HL-60 (cell line): ENCODE data around the gene SIVA1.

ENCODE experiments used
- DNase-seq, 2 experiments: peaks; one replicate each; pipeline ENCODE4 v3.0.0-alpha.2; 2010 to 2020; ENCODE audit warnings: low read depth in 1 of 2, low spot score in 1 of 2
- H3K27ac ChIP-seq: fragments of 250-450 bp; sonication (Bioruptor Pico); replicated peaks from 2 replicates; pipeline ENCODE4 v1.5.1; 2020; ENCODE audit warnings: mild to moderate bottlenecking, moderate library complexity
- H3K27me3 ChIP-seq: fragments of 250-450 bp; sonication (Bioruptor Pico); 2 replicates; pipeline ENCODE4 v1.5.1; 2021; ENCODE audit warnings: mild to moderate bottlenecking, moderate library complexity; ENCODE audit not compliant: insufficient read depth, poor library complexity, severe bottlenecking
- H3K4me3 ChIP-seq: replicated peaks from 2 replicates; pipeline ENCODE4 v1.5.1; 2011; ENCODE audit warnings: mild to moderate bottlenecking, control low read depth, low read length; ENCODE audit not compliant: insufficient read depth
- CTCF ChIP-seq: IDR thresholded peaks from one replicate; pipeline ENCODE4 v1.5.1; 2011; ENCODE audit warnings: low read length, control low read depth, inconsistent platforms; ENCODE audit not compliant: insufficient read depth
- GABPA ChIP-seq: IDR thresholded peaks from 2 replicates; pipeline ENCODE4 v1.6.1; 2012; ENCODE audit warnings: low read depth
- POLR2AphosphoS5 ChIP-seq: IDR thresholded peaks from 2 replicates; pipeline ENCODE4 v1.6.1; 2012; ENCODE audit warnings: low read depth
- REST ChIP-seq: IDR thresholded peaks from 2 replicates; pipeline ENCODE4 v1.6.1; 2012; ENCODE audit warnings: low read depth; ENCODE audit not compliant: insufficient replicate concordance
- SPI1 ChIP-seq: IDR thresholded peaks from 2 replicates; pipeline ENCODE4 v1.6.1; 2012; ENCODE audit warnings: low read depth, mild to moderate bottlenecking, borderline replicate concordance

SIVA1 gene

GRCh38 chr14:104794099-104794498, 41.2 kb downstream of the SIVA1 start:
- H3K27ac ChIP-seq = no peak overlapping the region

GRCh38 chr14:104794631-104794992, 41.7 kb downstream of the SIVA1 start:
- Histone ChIP-seq H3K27me3 (no peaks in the 10 kb centered on the region), H3K4me3 (peak overlapping the region; percentile 77), H3K27ac (peak overlapping the region; percentile 56)
- DNase-seq = no peak
- TF ChIP-seq SPI1 (no peak), POLR2AphosphoS5 (no peak), CTCF (no peak)

More at GRCh38 chr14:104794099-104794498, 41.2 kb downstream of the SIVA1 start:
- Histone ChIP-seq H3K4me3 (peak overlapping the region; percentile 77), H3K27me3 (no peaks in the 10 kb centered on the region)
- no peak for TF ChIP-seq POLR2AphosphoS5
- TF ChIP-seq REST = no peak
- TF ChIP-seq SPI1 = no peak
- no peak for TF ChIP-seq GABPA
- TF ChIP-seq CTCF = no peak
- no peak for DNase-seq

- TF ChIP-seq GABPA (no peak), REST (no peak)
- Histone ChIP-seq H3K27me3 (no peaks in the 10 kb centered on the region), H3K4me3 (peak within 1 kb of the TSS; percentile 77), H3K27ac (peak within 1 kb of the TSS; percentile 66)
- no peak for DNase-seq
Measured at GRCh38 chr14:104794993-104795780, 42.2 kb downstream of the SIVA1 start, which contains the start of gene AKT1. Gene AKT1 (minus strand): TSS chr14:104795748. CDS start chr14:104792643, 3,105 bp downstream.

- DNase-seq = no peak
- Histone ChIP-seq H3K4me3 (peak overlapping the region; percentile 44), H3K27me3 (no peaks in the 10 kb centered on the region), H3K27ac (peak overlapping the region; percentile 66)
- TF ChIP-seq SPI1 = no peak
- no peak for TF ChIP-seq POLR2AphosphoS5
- TF ChIP-seq CTCF = no peak
- TF ChIP-seq GABPA = no peak
- no peak for TF ChIP-seq REST
Measured at GRCh38 chr14:104795781-104796686, 43.1 kb downstream of the SIVA1 start.
